Large intestine (tissue), 3 donors: ENCODE results near the gene LHX1. TPM values are rescaled to one million over a fixed set of nuclear protein-coding genes. Genes with fewer than 3 reads are reported as not detected.
A peak's percentile ranks its signal among the peaks of the same experiment; 100 is the strongest.

ENCODE experiments used
- DNase-seq, 2 donors: peaks; one replicate each; pipeline versions ENCODE4 v3.0.0 to v3.0.0-alpha.2; 2013
- H3K27ac ChIP-seq: one replicate; pipeline ENCODE4 v1.5.1; 2013; ENCODE audit warnings: low read length
- H3K27me3 ChIP-seq: 2 replicates; pipeline ENCODE4 v1.6.1; 2013; ENCODE audit warnings: low read length; ENCODE audit not compliant: control insufficient read depth, insufficient read depth
- H3K36me3 ChIP-seq: 2 replicates; pipeline ENCODE4 v1.6.1; 2013; ENCODE audit warnings: low read length; ENCODE audit not compliant: control insufficient read depth, insufficient read depth
- H3K4me1 ChIP-seq: one replicate; pipeline ENCODE4 v1.6.1; 2013; ENCODE audit warnings: low read length; ENCODE audit not compliant: control insufficient read depth, insufficient read depth
- H3K4me3 ChIP-seq: one replicate; pipeline ENCODE4 v1.5.1; 2013; ENCODE audit warnings: low read length
- H3K9me3 ChIP-seq: one replicate; pipeline ENCODE4 v1.6.1; 2013; ENCODE audit warnings: mild to moderate bottlenecking, low read depth, low read length, moderate library complexity; ENCODE audit not compliant: control insufficient read depth
- WGBS: methylation state at CpG from one replicate; pipeline ENCODE4 v1.1.5; 2013; ENCODE audit warnings: low lambda C conversion rate; ENCODE audit not compliant: insufficient coverage; 5-methylcytosine and 5-hydroxymethylcytosine counted together
- polyA plus RNA-seq: library from polyadenylated mRNA; unstranded; fragments of 120-200 nt; gene quantifications from one replicate; pipeline ENCODE4 v1.2.1, GENCODE V29; 2013

LHX1 gene
- polyA plus RNA-seq, 1 donor: not detected

DNA sequence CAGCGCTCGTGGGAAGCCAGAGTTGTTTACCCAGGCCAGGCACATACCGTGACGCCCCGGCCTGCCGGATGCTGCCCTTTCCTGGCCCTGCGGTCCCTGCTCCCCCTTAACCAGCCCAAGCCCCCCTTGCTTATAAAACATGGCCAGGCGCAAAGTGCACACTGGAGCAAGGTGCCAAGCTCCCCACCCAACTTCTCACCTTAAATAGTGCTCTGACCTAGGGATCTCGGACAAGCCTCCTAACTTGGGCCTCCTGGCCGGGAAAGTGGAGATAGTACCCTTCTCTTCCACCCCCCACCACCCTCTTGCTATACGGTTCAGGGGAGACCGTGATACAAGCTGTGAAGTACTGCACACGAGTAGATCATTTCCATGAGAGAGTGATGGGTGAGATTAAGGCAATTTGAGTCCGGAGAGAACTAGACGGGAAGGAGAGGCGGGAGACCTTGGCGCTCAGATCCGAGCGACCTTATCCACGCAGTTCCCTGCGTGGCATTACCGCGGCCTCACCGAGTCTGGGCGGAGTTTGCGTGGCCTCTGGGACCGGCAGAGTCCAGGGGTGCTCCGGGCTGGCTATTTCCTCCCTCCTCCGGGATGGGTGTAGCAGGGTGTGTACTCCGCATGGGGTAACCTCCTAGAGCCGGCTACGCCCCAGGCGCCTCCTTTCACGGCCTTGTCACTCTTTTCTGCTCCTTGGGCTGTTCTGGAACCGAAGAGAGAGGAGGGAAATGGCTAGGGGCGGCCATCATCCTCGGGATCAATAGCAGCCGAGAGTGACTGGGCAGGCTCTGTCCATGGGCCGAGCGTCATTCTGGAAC, 4.4 kb upstream of the LHX1 start:
- Histone ChIP-seq H3K36me3 (no peaks in the 10 kb centered on the region), H3K4me3 (no peak overlapping the region), H3K4me1 (peaks cover 54% of the 10 kb centered on the region), H3K27ac (no peak overlapping the region), H3K27me3 (peaks cover 99% of the 10 kb centered on the region), H3K9me3 (peaks cover 30% of the 10 kb centered on the region)
- no CpG with 5 or more reads among the region's 40 CpGs for WGBS
- no peak for DNase-seq

DNA sequence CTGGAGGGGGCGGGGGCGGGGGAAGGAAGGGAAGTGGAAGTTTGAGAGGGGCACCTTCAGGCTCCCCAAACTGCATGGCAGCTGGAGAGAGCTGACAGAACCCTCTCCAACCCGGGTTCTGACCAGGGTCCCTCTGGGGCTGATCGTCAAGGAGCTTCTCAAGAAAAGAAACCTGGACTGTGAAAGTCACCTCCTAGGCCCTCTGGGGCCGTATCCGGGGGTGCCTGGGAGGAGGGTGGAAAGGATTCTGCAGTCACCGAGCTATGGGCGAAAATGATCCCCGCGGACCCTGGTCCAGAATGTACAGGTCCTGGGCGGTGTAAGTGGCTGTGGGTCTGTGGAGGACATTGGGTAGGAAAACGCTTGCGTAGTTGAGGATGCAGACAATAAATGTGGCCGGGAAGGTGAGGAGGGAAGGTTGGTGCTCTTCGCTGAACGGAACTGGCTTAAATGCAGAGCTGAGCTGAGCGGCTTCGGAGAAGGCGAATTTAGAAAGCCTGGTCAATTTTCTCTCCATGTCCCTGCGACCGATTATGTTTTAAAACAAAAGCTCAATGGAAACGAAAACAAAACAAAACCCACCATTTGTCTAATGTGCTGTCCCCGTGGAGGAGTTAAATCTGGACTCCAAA, 3.6 kb upstream of the LHX1 start:
- Histone ChIP-seq H3K36me3 (no peaks in the 10 kb centered on the region), H3K4me3 (no peak overlapping the region), H3K4me1 (peaks cover 51% of the 10 kb centered on the region), H3K27me3 (peaks cover 99% of the 10 kb centered on the region), H3K27ac (no peak overlapping the region), H3K9me3 (peaks cover 30% of the 10 kb centered on the region)
- 11% methylated on average over 5 of the region's 23 CpGs for WGBS
- DNase-seq: no peak

DNA sequence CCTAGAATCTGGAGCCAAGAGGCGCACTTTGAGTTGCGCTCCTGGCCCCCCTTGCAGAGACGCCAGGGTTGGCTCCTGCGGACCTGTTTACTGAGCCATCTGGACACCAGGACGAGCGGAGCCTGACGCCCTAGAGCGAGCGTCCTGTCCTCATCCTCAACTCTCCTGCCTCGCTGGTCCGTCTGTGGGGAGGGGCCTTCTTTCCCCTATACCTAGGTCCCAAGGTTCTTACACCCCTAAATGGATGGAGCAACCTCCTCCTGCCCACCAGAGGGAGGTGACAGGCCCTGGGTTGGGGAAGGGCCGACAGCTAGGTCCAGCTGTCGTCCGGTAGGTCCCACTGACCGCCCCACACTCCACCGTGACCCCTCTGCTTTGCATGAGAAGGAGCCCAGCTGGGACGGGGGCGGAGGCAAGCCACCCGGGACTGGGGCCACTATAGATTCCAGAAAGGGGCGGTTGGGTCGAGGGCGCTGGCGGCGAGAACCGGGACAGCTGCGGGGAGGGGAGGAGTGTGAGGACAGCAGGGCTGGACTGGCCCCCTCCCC, 3.1 kb upstream of the LHX1 start:
- no CpG with 5 or more reads among the region's 26 CpGs for WGBS
- Histone ChIP-seq H3K36me3 (no peaks in the 10 kb centered on the region), H3K4me1 (peaks cover 46% of the 10 kb centered on the region), H3K27ac (no peak overlapping the region), H3K27me3 (peaks cover 99% of the 10 kb centered on the region), H3K9me3 (peaks cover 30% of the 10 kb centered on the region), H3K4me3 (no peak overlapping the region)
- DNase-seq: no peak

DNA sequence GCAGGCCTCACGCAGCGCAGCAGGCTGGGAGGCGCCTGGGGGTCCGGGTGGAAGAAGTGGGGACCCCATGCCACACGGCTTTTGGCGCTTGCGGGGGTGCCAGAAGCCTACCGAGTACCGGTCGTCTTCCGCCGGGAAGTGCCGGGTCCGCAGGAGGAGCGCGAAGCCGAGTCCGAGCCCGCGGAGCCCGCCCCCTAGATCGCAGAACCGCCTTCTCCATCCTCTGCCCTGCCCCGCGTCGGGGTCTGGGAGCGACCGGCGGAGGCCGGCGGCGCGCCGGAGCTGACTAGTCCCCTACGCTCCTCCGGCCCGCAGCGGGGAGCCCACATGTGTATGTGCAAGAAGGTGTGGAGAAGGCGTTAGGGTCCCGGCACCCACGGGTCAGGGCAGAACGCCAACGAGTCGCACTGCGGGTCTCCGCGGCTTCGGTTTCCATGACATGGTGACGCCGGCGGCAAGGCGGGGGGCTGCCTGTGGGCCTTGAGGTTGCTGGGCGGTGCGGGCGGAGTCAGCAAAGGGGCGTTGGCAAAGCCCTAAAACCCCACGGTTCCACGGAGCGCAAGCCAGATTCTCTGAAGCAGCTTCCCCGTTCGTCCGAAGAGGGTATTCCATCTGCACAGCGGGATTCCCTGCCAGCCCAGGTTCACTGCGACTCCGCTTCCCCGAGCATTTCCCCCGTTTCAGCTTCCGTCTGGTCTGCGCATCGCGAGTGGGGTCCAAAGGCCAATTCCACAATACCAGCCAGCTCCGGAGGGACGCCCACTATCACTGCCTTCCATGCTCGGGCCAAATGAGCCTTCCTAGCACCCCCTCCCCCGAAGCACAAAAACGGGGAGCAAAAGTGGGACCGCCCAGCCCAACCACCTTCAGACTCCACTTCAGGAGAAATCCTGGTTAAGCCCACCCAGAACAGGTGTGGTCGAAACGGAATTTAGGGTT, 2.3 kb upstream of the LHX1 start:
- H3K9me3 ChIP-seq: peaks cover 34% of the 10 kb centered on the region
- peak in 1 of 2 donors; percentile 35 for DNase-seq
- no CpG with 5 or more reads among the region's 79 CpGs for WGBS
- no peak overlapping the region for H3K27ac ChIP-seq
- no peak overlapping the region for H3K4me3 ChIP-seq
- peaks cover 99% of the 10 kb centered on the region for H3K27me3 ChIP-seq
- peaks cover 46% of the 10 kb centered on the region for H3K4me1 ChIP-seq
- H3K36me3 ChIP-seq: no peaks in the 10 kb centered on the region

DNA sequence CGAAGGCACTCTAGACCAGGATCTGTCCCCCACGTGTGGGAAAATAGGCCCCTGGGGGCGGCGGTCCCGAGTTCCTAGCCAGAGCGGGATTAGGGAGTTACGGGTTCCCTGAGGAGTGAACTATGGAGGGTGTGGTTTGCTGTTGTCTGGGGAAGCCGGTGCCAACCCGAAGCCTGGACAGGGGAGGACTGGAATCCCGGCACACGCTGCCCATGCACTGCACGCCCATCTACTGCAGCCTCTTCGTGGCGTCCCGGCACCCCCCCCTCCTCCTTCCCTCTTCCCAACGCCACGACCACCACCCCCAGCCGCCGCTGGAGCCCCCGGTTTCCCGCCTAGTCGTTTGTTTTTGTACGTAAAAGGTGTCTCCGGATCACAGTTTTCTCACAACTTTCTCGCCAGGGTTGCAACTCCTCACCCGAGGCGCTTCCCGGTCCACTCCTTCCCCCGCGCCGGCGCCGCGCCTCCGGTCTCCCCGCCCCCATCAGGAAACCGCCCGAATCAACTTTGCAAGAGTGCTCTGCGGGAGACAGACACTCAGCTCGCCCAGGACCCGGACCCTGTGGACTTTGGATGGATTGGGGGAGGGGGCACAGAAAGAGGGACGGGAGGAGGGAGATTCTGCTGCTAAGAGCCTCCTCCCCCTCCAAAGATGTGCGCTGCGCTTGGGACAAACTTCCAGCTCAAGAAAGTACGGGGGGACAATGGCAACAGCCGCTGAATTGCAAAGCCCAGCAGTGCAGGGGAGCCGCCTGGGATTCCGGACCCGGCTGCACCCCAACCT, 1.4 kb upstream of the LHX1 start:
- H3K4me3 ChIP-seq: no peak overlapping the region
- H3K36me3 ChIP-seq: no peaks in the 10 kb centered on the region
- peaks cover 99% of the 10 kb centered on the region for H3K27me3 ChIP-seq
- H3K9me3 ChIP-seq: peaks cover 39% of the 10 kb centered on the region
- no CpG with 5 or more reads among the region's 49 CpGs for WGBS
- H3K27ac ChIP-seq: no peak overlapping the region
- H3K4me1 ChIP-seq: peaks cover 46% of the 10 kb centered on the region
- no peak for DNase-seq

DNA sequence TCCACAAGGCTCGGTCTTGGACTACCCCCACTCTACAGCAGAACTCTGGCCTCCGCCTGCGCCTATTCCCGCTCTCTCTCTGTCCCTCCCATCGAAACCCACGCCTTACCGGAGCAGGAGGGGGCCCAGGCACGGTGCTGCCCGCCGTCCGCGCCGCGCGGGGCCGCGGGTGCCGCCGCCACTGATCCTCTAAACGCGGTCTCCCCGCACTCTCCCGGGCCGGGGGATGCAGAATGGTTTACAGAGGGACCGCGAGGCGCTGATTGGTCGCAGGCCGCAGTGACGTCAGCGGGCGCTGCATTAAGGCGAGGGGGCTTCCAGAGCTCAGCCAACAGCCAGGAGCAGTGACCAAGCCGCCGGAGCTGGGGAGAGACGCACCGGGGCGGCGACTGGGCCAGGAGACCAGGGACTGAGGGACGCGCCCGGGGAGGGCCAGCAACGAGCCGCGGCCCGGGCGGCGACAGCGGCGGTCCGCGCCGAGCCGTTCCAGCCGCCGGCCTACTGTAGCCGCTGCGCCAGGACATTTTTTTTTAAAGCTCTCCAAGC, 747 bp upstream of the LHX1 start:
- no CpG with 5 or more reads among the region's 58 CpGs for WGBS
- H3K9me3 ChIP-seq: peaks cover 39% of the 10 kb centered on the region
- peaks cover 99% of the 10 kb centered on the region for H3K27me3 ChIP-seq
- H3K36me3 ChIP-seq: no peaks in the 10 kb centered on the region
- H3K4me1 ChIP-seq: peaks cover 46% of the 10 kb centered on the region
- H3K4me3 ChIP-seq: no peak overlapping the region
- DNase-seq: no peak
- H3K27ac ChIP-seq: no peak overlapping the region

DNA sequence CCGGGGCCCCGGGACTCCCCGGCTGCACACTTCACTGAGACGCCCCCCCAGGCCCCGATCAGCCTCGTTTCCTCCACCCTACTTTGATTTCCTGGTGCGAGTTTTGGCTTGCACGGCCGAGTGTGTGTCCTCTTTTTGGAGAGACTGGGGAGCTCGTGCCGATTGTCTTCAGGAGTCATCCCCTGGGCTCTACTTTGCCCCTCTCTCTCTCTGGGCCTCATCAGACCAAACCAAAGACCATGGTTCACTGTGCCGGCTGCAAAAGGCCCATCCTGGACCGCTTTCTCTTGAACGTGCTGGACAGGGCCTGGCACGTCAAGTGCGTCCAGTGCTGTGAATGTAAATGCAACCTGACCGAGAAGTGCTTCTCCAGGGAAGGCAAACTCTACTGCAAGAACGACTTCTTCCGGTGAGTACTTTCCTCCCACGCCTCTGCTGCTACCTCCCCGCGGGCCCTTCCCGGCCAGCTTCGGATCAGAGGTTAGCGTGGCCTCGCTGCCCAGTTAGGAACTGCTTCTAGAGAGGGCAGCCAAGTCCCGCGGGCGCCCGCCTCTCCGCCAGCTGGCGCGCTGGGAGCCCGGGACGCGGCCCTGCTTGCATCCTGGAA, 787 bp downstream of the LHX1 start:
- no peak overlapping the region for H3K27ac ChIP-seq
- peaks cover 99% of the 10 kb centered on the region for H3K27me3 ChIP-seq
- peaks cover 40% of the 10 kb centered on the region for H3K4me1 ChIP-seq
- H3K4me3 ChIP-seq: no peak overlapping the region
- no peak for DNase-seq
- H3K36me3 ChIP-seq: no peaks in the 10 kb centered on the region
- no CpG with 5 or more reads among the region's 36 CpGs for WGBS
- H3K9me3 ChIP-seq: peaks cover 48% of the 10 kb centered on the region

DNA sequence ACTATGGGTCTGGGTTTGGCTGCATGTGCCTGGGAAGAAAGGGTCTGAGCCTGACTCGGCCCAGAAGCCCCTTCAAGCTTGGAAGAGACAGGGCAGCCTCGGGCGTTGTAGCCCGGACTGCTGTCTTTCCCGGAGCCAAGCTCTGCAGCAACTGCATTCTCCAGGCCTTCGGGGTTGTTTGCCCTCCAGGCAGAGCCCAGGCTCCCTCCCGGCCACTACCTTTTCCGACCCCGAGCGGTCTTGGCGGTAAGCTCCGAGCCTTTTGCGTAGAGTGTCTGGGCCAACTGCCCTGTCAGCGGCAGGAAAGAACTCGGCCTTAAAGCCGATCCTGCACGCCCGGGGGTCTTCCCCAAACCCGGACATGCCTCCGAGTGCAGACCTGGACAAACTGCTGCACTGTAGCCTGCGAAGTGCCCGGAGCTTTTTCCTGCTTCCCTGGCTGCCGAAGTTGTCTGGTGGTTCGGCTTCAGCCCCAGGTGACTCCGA, 1.3 kb downstream of the LHX1 start:
- Histone ChIP-seq H3K36me3 (no peaks in the 10 kb centered on the region), H3K4me3 (no peak overlapping the region), H3K27ac (no peak overlapping the region), H3K4me1 (peaks cover 35% of the 10 kb centered on the region), H3K27me3 (peaks cover 99% of the 10 kb centered on the region), H3K9me3 (peaks cover 51% of the 10 kb centered on the region)
- no CpG with 5 or more reads among the region's 25 CpGs for WGBS
- DNase-seq: no peak
